Measurements from ENCODE around the gene HIBADH.

DNA sequence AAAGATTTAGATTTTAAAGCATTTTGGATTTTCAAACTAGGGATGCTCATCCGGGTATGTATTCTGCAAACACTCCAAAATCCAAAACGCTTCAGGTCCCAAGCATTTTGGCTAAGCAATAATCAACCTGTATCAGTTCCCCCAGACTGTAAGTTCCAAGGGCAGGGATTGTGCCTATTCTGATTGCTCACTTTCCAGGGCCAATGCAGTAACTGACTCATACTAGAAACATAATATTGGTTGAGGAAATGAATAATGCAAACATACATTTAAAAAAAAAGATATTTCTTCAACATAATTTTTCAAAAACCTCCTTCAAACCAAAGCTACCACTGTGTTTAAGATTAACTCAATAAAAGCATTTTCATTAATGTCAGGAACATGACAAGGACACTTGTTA lies 69.5 kb downstream of the HIBADH start:
- TF ChIP-seq SIX5 (IDR thresholded peaks at IDR 0.05; ENCODE audit: low read depth, low read length, severe bottlenecking) (no peak), CHD4 (IDR thresholded peaks at IDR 0.05) (no peak), CREB1 (IDR thresholded peaks at IDR 0.05; ENCODE audit: low read depth) (no peak), KDM1A (IDR thresholded peaks at IDR 0.05; ENCODE audit: borderline replicate concordance) (no peak), CBX5 (IDR thresholded peaks at IDR 0.05; ENCODE audit: low read depth) (no peak)
- TF ChIP-seq, protein P1, sequence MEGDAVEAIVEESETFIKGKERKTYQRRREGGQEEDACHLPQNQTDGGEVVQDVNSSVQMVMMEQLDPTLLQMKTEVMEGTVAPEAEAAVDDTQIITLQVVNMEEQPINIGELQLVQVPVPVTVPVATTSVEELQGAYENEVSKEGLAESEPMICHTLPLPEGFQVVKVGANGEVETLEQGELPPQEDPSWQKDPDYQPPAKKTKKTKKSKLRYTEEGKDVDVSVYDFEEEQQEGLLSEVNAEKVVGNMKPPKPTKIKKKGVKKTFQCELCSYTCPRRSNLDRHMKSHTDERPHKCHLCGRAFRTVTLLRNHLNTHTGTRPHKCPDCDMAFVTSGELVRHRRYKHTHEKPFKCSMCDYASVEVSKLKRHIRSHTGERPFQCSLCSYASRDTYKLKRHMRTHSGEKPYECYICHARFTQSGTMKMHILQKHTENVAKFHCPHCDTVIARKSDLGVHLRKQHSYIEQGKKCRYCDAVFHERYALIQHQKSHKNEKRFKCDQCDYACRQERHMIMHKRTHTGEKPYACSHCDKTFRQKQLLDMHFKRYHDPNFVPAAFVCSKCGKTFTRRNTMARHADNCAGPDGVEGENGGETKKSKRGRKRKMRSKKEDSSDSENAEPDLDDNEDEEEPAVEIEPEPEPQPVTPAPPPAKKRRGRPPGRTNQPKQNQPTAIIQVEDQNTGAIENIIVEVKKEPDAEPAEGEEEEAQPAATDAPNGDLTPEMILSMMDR (IDR thresholded peaks at IDR 0.05 in 2 of 3, conservative IDR thresholded peaks at IDR 0.05 in 1 of 3; ENCODE audit: control insufficient read depth in 2 of 3, extremely low read depth in 1 of 3, insufficient read depth in 1 of 3, low read depth in 3 of 3, low read length in 3 of 3), result no peak
